ENCODE data around the gene MAP4K3. TPM values are rescaled to one million over a fixed set of nuclear protein-coding genes. Genes with fewer than 3 reads are reported as not detected.

Gene MAP4K3
- total and polyA plus RNA-seq, 2 of the 4 experiments (the other 2 are of a cell fraction): 13.2 to 32.6 TPM

- TF ChIP-seq MAZ (IDR thresholded peaks at IDR 0.05; ENCODE audit: borderline replicate concordance, low read depth, low read length): peak; percentile 93
- no peak for TF ChIP-seq CHD1 (IDR thresholded peaks at IDR 0.05; ENCODE audit: low read depth, low read length)
- TF ChIP-seq MXI1 (IDR thresholded peaks at IDR 0.05; ENCODE audit: borderline replicate concordance, low read depth, low read length): peak; percentile 55; the same call in 1 of the 2 replicates
- no peak for TF ChIP-seq NFE2L2 (IDR thresholded peaks at IDR 0.05; ENCODE audit: low read depth, low read length)
- TF ChIP-seq RAD21 (IDR thresholded peaks at IDR 0.05; ENCODE audit: low read length): no peak
These were observed at the start of gene MAP4K3 (continued) for GRCh38 chr2:39436592-39437521.

Data from IMR-90 (cell line).